GM19239 (cell line): ENCODE measurements around the gene PTPRG.

Source experiments
- DNase-seq: peaks from one replicate; pipeline ENCODE4 v3.0.0; 2011; ENCODE audit warnings: low spot score; ENCODE audit not compliant: insufficient read length
- FAIRE-seq: peaks from 2 replicates; lab custom pipeline; 2011; peaks lifted over from hg19 to GRCh38; lab: Jason Lieb, UNC

PTPRG gene

DNA sequence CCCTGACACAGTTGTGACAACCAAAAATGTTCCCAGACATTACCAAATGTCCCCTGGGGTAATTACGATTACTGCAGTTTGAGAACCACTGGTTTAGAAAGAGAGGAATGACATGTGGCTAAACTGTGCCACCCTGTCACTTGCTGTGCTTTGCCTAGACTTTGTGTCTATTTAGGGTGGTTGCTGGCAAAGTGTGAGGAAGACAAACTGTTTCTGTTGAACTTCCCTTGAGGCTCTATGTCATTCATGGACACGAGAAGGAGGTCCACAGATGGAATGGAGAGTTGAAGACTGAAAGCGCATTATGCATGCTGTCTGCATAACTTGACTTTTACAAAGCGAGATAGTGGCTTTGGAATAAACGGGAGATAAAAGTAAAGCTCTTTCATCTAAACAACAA lies 495.3 kb downstream of the PTPRG start:
- no peak for FAIRE-seq
- DNase-seq, result no peak

DNA sequence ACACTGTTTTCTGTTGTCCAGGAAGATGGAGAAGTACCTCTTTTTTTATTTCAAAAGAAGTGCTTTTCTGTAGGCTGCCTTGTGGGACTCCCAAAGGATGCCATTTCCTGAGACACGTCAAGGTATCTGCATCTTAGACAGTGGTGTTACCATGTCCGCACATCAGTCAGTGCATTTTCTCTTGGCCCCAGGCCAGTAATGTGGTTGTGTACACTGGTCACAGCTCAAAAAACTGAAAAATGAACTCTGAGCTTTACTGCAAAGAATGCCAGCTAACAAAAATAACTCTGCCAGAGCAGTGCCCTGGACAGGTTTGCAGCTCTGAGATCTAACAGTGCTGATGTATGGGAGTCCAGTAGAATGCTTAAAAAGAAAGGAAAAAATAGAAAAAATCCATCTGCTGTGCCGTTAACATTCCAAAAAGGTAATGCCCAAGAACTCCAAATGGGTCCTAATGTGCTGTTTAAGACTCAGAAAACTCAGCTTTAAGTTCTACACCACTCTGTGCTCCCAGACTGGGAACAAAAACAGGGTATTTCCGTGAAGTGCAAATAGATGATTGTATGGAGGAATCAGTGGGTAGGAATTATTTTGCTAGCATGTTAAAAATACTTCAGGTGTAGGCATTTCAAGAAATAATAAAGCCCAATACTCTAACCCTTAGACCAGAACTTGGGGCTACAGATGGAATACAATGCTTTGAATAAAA lies 496.1 kb downstream of the PTPRG start:
- FAIRE-seq, result no peak

DNA sequence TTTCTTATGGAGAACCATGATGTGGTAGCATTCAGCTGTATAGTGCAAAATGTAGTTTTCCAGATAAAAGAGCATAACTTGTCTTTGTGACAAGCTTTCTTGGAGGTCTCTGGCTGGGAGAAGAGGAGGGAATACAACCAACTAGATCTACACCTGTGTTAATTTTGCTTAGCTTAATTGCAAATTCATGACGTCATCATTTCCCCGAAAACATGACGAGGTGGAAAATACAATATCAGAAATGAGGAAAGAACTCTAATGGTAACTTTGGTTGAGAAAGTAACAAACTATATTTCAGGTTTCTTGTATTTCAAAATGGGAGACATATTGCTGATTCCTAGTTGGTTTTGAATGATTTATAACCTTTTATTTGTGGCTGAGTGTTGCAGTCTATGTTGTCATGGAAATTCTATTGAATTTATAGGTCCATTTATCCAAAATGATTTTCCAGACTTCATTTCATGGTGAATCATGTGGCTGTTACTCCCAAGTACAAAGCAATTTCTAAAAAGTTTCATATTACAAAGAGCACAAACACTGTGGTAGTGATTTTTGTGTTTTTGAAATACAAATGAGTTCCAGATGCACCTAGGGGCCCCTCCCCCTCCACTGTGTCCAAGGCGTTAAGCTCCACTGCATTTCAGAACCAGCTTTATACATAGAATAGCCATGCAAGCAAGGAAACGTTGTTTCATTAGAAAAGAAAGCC lies 504.8 kb downstream of the PTPRG start:
- FAIRE-seq, result no peak
- no peak for DNase-seq

More for the DNA sequence above, 496.1 kb downstream of the PTPRG start:
- no peak for DNase-seq

DNA sequence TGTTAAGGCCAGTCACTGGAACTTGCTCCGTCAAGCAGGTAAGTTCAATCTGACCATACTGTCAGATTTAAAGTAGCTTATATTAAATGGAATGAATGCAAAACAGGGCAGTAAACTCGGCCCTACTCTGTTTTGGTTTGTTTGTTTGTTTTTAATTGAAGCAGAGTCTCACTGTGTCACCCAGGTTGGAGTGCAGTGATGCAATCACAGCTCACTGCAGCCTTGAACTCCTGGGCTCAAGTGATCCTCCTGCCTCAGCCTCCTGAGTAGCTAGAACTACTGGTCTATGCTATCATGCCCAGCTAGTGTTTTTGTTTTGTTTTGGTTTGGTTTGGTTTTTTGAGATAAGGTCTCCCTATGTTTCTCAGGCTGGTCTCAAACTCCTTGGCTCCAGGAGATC lies 507.0 kb downstream of the PTPRG start:
- FAIRE-seq (no peak), DNase-seq (no peak)

DNA sequence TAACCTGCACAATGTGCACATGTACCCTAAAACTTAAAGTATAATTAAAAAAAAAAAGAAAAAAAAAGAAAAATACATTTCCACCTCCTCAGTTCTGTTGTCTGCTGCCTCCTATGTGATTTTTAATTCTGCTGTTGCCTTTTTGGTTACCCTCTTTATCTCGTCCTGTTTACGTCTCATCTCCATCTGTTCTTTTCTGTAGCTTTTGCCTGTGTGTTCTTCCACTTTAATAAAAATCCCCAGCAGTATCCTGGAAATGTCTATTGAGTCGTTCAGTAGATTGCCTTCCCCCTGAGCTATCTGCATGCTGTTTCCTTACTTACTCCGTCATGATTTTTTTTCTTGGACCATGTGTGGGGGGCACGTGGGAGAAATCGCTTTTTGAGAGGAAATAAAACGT lies 509.5 kb downstream of the PTPRG start:
- FAIRE-seq, result no peak

DNA sequence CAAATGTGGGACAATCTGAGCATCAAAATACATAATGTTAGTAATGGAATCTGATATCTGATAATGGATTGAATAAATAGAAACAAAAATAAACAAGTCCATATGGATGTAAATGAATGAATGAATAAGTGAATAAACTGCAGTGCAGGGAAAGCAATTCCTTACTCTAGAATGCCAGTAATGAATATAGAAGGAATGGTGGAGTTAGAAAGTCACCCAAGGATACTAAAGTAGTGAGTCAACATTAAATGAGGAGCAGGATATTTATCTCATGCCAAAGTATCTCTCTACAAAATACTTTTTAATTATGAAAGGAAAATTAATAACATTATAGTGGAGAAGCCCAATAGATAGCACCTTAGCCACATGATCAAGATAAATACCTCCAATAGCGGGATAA lies 511.7 kb downstream of the PTPRG start:
- FAIRE-seq, result no peak
- DNase-seq, result no peak

More for the DNA sequence above, 509.5 kb downstream of the PTPRG start:
- no peak for DNase-seq

DNA sequence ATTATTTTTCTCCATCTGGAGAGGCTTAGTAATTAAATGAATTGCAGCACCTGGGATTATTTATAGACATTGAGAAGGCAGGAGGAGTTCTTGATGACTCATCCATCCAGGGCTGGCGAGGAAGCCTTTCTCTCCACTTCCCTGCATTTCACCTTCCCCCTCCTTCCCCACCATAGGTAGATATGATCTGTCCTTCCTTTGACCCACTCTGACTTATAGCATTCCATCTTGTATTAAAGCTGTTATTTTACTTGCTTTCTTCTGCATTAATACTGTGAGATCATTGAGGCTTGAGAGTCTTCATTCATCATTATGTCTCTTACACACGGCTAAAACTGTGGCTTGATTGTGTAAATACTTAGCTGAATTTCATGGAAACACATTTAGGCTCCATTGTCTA lies 523.2 kb downstream of the PTPRG start:
- FAIRE-seq, result no peak
- no peak for DNase-seq

DNA sequence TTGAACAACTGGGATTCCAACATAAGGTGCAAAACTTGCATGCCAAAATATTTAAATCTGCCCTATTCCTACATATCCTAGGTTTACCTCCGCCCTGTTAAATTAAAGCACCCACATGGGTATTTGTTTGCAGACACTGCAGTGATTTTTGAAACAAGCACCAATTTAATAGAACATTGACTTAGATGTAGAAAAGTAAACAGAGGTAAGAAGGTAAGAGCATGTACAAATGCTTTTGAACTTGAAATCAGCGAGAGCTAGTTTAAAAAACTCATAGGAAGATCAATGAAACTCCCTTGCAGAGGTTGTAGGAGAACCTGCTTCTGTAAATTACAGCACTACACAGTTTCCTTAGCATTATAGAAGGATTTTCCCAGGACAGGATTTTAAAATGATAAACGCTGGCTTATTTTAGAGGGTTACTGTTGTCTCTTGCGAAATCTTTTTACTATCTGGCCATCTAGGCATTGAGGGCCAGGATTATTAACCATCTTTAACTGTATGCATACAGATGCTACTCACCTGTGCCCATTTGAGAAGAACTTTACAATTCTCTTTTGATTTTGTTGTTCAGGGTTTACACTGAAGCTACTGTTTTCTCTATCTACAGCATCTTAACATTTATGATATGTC lies 527.2 kb downstream of the PTPRG start:
- FAIRE-seq (no peak), DNase-seq (no peak)

DNA sequence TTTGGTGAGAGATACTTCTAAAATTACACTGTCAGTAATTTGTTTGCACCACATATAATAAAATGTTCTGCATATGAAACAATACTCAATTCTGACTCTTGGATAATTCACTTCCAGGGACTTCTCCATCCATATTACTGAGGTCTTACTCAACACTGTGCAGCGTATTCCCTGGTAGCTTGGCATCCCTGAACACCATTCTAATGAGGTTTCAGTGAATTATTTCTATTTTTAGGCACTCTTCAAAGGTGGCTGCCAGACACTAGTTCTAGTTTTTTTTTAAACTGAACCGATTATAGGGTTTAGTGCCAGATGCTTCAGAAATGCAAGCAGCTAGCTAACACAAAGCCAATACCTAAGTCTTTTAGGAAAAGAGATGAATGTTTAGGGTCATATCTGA lies 528.7 kb downstream of the PTPRG start:
- FAIRE-seq (no peak), DNase-seq (no peak)

DNA sequence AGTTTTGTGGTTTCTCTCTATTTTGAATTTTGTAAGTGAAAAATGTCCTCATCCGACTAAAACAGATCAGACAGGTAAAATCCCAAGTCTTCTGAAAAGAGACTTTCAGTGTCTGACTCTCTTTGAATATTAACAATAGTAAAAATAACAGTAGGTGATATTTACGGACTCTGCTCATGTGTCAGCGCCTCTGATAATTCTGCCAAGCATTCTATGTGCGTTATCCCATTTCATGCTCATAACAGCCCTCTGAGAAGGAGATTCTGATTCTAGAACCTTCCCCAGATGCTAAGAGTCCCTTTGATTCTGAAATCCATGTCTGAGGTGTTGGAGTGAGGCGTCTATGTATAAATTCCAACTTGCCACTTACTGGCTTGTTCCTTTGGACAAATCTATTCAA lies 529.1 kb downstream of the PTPRG start:
- FAIRE-seq (no peak), DNase-seq (no peak)

DNA sequence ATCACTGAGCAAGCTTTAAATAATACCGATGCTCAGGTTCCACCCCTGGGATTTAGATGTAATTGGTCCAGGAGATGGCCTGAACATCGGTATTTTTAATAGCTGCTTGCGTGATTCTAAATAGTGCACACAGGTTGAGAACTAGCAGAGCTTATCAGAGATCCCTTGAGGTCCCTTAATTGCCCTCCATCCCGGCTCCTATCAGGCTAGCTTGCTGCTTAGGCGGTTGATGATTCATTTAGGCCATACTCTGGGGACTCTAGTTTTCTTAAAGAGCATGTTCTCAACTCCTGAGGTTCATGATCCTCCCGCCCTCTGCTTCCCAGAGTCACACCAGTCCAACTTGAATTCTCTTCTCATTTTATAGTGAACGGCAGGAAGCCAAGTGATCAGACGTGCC lies 531.7 kb downstream of the PTPRG start:
- FAIRE-seq (no peak), DNase-seq (no peak)

DNA sequence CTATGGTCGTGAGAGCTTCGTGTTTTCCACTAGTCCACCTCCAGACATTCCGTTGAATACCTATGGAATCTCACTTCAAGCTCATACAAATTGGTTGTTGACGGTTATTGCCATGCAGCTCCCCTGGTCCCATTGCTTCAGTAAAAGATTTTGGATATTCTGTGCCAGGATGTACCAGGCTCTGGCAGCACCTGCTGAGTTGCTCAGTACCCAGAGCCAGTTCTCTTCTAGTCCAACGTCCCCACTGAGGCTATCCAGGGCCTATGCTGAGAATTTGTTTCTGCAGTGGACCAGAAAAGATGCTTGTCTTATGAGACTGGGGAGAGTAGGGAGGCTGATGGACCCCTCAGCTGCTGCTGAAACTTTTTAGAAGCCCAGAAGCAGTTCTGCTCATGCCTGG lies 533.1 kb downstream of the PTPRG start:
- no peak for FAIRE-seq
- DNase-seq, result no peak

DNA sequence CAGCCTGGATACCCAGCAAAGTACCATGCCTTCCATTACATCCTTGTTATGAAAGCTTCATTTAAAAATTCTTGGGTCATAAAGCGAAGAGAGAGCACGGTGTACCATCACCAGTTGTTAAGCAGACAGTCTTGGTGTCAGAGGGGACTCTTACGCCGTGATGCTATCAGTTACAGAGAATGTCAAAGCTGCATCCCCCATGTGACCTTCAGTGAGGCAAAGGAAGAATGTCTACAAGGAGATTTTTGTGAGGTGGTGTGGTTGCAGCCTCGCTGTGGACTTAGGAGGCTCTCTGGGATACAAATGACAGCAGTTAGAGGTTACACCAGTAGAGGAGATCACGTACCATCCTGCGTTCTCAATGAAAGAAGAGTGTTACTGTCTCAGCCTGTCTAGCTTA lies 533.7 kb downstream of the PTPRG start:
- FAIRE-seq (no peak), DNase-seq (no peak)

DNA sequence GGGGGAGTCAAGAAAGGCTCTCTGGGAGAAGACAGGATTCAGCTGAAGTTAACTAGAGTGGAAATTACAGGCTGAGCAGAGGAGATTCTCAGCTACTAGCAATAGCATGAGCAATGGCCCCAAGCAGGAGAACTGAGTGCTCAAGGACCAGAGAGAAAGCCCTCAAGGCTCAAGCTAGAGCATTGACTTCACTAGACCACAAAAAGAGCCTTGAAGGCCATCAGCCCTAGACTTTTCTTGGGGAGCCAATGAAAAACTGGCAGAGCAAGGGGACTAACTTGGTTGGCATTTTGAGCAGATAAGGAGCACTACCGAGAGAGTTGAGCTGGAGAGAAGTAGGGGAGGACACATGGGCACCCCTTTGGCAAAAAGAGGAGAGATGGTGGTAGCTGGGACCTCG lies 534.4 kb downstream of the PTPRG start:
- no peak for DNase-seq
- no peak for FAIRE-seq

DNA sequence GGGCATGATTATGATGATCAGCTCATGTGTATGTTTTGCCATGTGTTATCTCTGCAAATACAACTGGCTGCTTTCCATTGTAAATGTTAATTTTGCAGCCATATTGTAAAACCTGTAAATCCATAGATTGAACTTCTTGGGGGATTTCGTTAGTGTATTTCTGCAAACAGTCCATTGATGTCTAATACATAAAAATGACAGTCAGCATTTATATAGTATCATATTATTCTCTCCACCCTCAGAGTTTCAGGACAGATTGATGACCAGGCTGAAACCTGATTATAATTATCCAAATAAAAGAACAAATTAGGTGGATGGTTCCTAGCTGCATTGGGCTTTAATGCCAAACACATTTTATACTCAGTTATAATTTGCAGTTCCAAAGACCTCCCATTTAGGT lies 535.1 kb downstream of the PTPRG start:
- no peak for DNase-seq
- FAIRE-seq, result no peak

DNA sequence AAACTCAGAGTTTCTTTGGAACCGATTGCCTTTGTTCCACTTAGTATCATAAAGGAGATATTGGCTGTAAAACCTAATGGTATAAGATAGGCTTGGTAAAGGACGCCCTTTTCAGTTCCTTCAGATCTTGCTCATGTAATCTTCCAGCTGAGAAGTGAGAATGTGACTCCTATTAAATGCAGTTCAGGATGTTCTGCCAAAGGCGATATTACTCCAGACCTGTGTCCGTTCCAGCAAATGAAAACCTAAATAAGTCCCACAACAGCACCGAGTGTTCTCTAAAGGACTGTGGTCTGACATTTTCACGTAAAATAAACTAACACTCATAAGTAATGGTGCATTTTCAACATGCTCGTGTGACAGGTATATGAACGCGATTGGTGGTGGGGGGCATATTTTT lies 535.8 kb downstream of the PTPRG start:
- FAIRE-seq (no peak), DNase-seq (no peak)

DNA sequence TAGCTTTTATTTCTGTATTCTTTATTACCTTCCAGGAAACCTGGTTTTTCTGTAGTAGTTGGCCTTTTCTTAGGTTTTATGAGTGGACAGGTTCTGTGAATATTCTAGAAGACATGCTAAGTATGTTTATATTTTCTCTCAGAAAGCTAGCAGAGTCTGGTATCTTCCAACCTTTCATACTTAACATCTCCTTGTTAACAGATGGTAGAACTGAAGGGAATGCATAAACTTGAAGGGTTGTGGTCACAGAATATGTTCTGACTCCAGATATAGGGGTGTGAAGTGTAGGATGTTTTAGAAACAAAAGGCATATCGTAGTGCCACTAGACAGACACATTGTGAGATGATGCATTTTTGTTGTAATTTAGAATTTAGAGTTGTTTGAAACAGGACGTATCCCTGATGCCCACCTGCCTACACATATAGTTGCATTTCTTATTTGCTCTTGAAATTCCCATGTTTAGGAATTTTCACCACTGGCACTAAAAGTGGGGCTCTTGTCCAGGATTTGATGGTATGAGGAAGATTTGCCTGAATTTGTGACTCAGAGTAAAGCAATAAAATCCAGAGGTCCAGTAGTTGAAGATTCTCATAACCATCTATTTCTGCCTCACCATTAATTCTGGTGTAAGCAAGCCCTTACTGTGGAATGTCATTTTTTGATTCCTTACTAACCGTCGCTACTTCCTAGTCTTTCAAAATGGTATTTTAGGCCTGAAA lies 537.4 kb downstream of the PTPRG start:
- no peak for FAIRE-seq
- DNase-seq, result no peak

DNA sequence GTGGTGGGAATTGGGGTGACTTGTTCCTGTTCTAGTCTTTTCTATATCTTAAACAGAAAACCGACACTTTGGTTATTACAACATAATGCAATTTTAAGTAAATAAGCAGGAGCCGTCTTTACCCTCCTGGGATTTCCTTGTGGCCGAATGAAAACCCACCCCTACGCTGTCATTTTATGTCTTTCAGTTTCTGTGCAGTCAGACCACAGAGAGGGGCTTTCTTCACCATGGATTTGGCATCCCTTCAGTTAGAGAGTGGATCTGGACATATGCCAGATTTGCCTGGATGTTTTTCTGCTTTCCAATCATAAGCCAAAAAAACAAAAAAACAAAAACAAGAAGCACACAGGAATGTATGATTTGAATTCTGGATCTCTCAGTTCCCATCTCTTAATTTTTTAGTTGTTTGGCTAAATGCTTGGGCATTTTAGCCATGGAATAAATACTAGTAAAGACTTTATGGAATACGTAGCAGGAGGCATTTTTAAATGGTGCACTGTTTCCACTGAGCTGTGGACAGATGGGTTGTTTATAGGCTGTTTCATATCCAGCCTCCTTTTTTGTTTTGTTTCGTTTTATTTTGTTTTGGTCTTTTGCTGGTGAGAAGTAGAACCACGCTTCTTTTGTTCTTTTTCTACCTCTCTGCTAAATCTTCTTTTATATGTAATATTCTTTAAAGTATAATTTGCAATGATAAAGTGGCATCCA lies 539.1 kb downstream of the PTPRG start:
- no peak for DNase-seq
- no peak for FAIRE-seq

DNA sequence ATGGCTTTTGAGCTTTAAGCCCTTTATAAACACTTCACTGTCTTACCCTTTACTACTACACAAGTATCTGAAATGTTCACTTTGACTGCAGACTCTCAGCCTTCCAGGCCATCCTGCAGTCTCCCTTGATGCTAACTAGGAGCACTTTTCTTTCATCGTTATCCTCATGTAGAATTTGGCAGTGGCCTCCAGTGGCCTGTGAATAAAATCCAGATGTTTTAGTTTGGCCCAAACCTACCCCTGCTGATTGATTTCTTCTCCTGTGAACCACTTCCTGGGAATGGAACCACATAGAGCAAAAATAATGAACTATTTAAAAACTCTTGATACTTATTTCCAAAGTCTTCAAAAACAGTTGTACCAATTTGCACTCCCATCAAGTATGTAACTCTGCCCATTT lies 540.1 kb downstream of the PTPRG start:
- no peak for FAIRE-seq
- DNase-seq, result no peak

DNA sequence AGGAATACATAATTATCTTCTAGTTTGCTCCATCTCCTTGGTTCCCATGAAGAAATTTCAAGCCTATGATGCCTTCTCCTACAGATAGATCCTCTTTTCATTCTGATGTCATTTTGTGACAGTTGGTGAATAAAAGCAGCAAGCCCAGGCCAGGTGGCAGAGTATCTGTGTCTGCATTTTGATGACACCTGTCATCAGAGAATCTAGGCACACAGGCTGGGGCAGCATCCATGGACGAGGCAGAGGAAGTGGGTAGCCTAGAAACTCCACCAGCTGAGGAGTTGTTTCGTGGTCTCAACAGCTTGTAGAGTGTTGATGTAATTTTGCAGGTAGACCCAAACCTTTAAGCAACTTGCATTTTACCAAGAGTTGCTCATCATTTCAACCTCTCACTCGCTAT lies 542.2 kb downstream of the PTPRG start:
- FAIRE-seq, result no peak
- DNase-seq, result no peak
